HUES6 (cell line): ENCODE data around the gene LIN9.

Experiments used
- H3K27ac ChIP-seq: 2 replicates; pipeline ENCODE4 v1.7.0; 2013; ENCODE audit warnings: low read depth, mild to moderate bottlenecking, low read length, inconsistent platforms
- H3K27me3 ChIP-seq: 2 replicates; pipeline ENCODE4 v1.6.1; 2013; ENCODE audit warnings: low read length; ENCODE audit not compliant: control insufficient read depth, insufficient read depth
- H3K36me3 ChIP-seq: 2 replicates; pipeline ENCODE4 v1.6.1; 2013; ENCODE audit warnings: low read length; ENCODE audit not compliant: control insufficient read depth, insufficient read depth
- H3K4me1 ChIP-seq: 2 replicates; pipeline ENCODE4 v1.6.1; 2013; ENCODE audit warnings: low read length; ENCODE audit not compliant: control insufficient read depth, insufficient read depth
- H3K4me3 ChIP-seq: 2 replicates; pipeline ENCODE4 v1.5.1; 2013; ENCODE audit warnings: low read depth, low read length
- H3K9ac ChIP-seq: one replicate; pipeline ENCODE4 v1.6.1; 2013; ENCODE audit warnings: mild to moderate bottlenecking, low read length
- H3K9me3 ChIP-seq: 2 replicates; pipeline ENCODE4 v1.6.1; 2013; ENCODE audit warnings: low read depth, low read length; ENCODE audit not compliant: control insufficient read depth, insufficient read depth

LIN9 gene

GRCh38 chr1:226308723-226309397, at the start of gene LIN9:
TSS of gene LIN9 (minus strand) at chr1:226309164. CDS start at chr1:226309139, 25 bp downstream.
- Histone ChIP-seq H3K4me3 (peak within 1 kb of the TSS; percentile 96), H3K27me3 (peaks cover 16% of the 10 kb centered on the region; the same call in 1 of the 2 replicates), H3K9ac (peak within 1 kb of the TSS; percentile 94), H3K4me1 (peaks cover 32% of the 10 kb centered on the region), H3K36me3 (no peaks in the 10 kb centered on the region), H3K9me3 (no peaks in the 10 kb centered on the region), H3K27ac (peak within 1 kb of the TSS; percentile 96)

DNA sequence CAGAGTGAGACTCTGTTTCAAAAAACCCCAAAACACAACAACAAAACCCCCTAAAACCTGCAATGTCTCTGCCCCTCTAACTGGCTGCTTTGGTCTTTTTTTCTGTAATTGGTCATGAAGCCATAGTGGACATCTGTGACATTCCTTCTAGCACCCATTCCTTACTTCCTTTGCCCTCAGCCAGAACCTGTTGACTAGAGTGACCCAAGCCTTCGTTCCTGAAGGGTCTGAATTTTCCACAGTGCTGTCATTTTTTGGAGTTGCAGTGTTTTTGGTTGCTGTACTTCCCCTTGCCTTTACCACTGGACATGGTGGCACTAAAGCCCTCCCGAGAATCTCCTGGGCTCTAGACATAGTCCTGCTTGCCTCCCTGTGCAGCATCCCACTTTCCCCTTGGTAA, 48.5 kb upstream of the LIN9 start:
- peaks cover 62% of the 10 kb centered on the region for H3K36me3 ChIP-seq
- no peak overlapping the region for H3K27ac ChIP-seq

GRCh38 chr1:226355669-226356551, 46.9 kb upstream of the LIN9 start:
- no peak overlapping the region for H3K9ac ChIP-seq
- no peak overlapping the region for H3K4me3 ChIP-seq
- no peak overlapping the region for H3K27ac ChIP-seq
- H3K9me3 ChIP-seq: no peaks in the 10 kb centered on the region
- no peaks in the 10 kb centered on the region for H3K27me3 ChIP-seq
- peaks cover 47% of the 10 kb centered on the region for H3K36me3 ChIP-seq
- H3K4me1 ChIP-seq: no peaks in the 10 kb centered on the region

More for the DNA sequence above, 48.5 kb upstream of the LIN9 start:
- H3K4me1 ChIP-seq: no peaks in the 10 kb centered on the region
- no peak overlapping the region for H3K9ac ChIP-seq
- H3K27me3 ChIP-seq: no peaks in the 10 kb centered on the region
- H3K4me3 ChIP-seq: no peak overlapping the region
- no peaks in the 10 kb centered on the region for H3K9me3 ChIP-seq

DNA sequence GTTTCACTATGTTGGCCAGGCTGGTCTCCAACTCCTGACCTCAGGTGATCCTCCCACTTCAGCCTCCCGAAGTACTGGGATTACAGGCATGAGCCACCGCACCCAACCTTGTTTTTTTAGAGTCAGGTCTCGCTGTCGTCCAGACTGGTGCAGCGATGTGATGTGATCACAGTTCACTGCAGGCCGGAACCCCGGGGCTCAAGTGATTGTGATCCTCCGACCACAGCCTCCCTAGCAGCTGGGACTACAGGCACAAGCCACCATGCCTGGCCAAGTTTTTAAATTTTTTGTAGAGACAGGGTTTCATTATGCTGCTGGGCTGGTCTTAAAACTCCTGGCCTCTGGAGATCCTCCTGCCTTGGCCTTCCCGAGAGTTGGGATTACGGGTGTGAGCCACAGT, 46.1 kb upstream of the LIN9 start:
- Histone ChIP-seq H3K9ac (no peak overlapping the region), H3K27ac (no peak overlapping the region), H3K4me3 (no peak overlapping the region), H3K36me3 (peaks cover 38% of the 10 kb centered on the region), H3K9me3 (no peaks in the 10 kb centered on the region), H3K27me3 (no peaks in the 10 kb centered on the region), H3K4me1 (no peaks in the 10 kb centered on the region; the same call in 1 of the 2 replicates)

DNA sequence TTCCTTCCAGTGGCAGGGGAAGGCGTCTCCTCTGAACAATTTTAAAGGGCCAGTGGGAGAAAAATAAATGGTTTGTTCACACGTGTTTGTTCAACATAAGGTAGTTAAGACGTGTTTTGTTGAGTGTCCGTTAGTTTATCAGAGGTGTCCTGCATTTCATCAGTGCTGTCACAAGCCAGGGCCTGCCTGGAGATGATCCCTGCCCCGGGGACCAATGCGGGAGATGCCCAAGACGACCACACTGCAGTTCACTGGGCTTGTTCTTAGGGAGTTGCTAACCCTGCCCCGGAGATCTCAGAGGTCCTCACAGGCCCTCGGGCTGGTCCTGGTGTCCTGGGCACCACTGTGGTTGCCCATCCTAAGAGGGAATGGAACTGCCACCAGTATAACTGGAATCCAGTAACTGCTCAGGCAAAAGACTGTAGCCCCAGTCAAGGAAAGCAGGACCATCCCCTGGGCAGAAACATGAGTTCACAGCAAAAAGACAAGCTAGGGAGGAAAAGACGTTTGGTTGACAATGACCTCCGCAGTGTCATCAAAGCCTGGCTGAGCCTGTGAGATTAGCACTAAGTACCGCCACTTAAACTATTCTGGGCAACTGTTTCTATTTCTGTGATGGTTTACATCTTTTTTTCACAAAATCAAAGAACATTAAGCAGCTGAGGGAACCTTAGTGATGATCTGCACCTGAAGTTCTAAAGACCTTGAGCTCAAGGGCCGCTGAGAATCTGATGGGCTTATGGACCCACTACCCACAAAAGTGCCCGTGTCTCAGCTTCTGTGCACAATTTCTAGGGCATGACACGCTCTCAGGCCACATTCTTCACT, 44.9 kb upstream of the LIN9 start:
- Histone ChIP-seq H3K9ac (no peak overlapping the region), H3K27ac (no peak overlapping the region), H3K27me3 (no peaks in the 10 kb centered on the region), H3K4me1 (no peaks in the 10 kb centered on the region; the same call in 1 of the 2 replicates), H3K36me3 (peaks cover 27% of the 10 kb centered on the region), H3K4me3 (no peak overlapping the region), H3K9me3 (no peaks in the 10 kb centered on the region)

DNA sequence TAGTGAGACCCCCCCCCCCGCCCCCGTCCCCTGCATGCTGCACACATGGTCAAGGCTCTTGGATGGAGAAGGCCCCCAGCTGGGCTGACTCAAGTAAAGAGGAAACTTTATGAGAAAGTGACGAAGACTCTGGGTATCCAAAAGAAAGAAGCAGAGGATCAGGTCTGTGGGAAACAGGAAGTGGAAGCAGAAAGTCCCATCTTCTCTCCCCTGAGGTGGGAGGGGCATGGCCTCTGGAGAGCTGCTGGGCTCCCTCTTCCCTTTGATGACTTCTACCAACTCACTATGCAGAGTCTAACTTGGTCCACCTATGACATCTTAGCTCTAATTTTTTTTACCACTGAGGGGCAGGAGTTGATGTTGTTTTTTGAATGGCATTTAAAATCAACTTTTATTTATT, 42.7 kb upstream of the LIN9 start:
- no peak overlapping the region for H3K9ac ChIP-seq
- H3K27ac ChIP-seq: no peak overlapping the region
- H3K4me1 ChIP-seq: no peaks in the 10 kb centered on the region; the same call in 1 of the 2 replicates
- H3K4me3 ChIP-seq: no peak overlapping the region
- no peaks in the 10 kb centered on the region for H3K27me3 ChIP-seq
- peaks cover 9% of the 10 kb centered on the region for H3K36me3 ChIP-seq
- H3K9me3 ChIP-seq: no peaks in the 10 kb centered on the region

- H3K9ac ChIP-seq: no peak overlapping the region
Observed at GRCh38 chr1:226350519-226350865, 41.5 kb upstream of the LIN9 start.

DNA sequence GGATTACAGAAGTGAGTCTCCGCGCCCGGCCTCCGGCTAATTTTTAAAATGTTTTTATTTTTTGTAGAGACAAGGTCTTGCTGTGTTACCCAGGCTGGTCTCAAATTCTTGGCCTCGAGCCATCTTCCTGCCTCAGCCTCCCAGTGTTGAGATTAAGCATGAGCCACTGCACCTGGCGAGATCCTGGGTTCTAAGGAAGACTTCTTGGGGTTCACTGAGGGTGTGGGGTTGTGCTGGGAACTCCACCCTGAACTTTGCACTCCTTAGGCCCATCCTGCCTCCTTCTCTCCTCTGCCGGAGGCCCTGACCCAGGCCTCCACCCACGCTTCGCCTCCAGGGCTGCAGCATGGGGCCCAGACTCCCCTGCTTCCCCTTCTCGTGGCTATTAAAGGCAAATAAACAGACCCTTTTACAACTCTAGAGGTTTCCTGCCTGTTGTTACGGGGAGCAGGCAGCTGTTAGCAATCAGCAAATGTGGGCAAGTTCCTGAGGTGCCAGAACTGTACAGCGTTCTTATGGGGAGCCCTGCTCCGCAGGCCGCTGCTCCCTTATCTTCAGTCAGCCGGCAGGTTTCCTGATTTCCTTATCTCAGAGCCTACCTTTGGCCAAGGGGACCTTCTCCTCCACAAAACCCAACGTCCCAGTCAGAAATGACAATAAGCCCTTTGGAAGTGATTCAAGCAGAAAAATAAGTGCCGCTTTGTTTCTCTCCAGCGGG, 41.0 kb upstream of the LIN9 start:
- Histone ChIP-seq H3K27ac (no peak overlapping the region), H3K4me3 (no peak overlapping the region), H3K9ac (no peak overlapping the region), H3K9me3 (no peaks in the 10 kb centered on the region), H3K4me1 (no peaks in the 10 kb centered on the region; the same call in 1 of the 2 replicates), H3K36me3 (no peaks in the 10 kb centered on the region), H3K27me3 (no peaks in the 10 kb centered on the region)

More at GRCh38 chr1:226350519-226350865, 41.5 kb upstream of the LIN9 start:
- H3K4me1 ChIP-seq: no peaks in the 10 kb centered on the region; the same call in 1 of the 2 replicates
- no peak overlapping the region for H3K27ac ChIP-seq
- no peaks in the 10 kb centered on the region for H3K27me3 ChIP-seq
- H3K4me3 ChIP-seq: no peak overlapping the region
- no peaks in the 10 kb centered on the region for H3K9me3 ChIP-seq
- peaks cover 4% of the 10 kb centered on the region for H3K36me3 ChIP-seq

DNA sequence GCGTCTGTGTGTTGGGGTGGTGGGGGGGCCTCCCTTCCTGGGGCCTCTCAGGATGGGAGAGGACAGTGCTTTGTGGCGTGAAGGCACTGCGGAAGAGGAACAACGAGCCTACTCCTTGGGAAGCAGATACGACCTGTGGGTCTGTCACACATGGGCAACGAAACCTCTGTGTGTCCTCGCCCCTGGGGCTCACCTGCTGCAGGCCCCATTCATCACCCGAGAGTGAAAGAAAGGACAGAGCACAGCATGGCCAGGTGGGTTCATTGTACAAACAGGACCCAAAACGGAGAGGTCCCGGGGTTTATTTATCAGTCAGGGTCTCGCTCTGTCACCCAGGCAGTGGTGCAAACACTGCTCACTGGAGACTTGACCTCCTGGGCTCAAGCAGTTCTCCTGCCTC, 40.1 kb upstream of the LIN9 start:
- Histone ChIP-seq H3K9ac (peak overlapping the region; percentile 9), H3K9me3 (no peaks in the 10 kb centered on the region), H3K4me3 (no peak overlapping the region), H3K27ac (no peak overlapping the region), H3K4me1 (no peaks in the 10 kb centered on the region; the same call in 1 of the 2 replicates), H3K27me3 (no peaks in the 10 kb centered on the region), H3K36me3 (no peaks in the 10 kb centered on the region)
